Endothelial cell of umbilical vein (primary cell): Measurements from ENCODE around the gene DIP2B.

Source experiments
- FOS ChIP-seq: IDR thresholded peaks from 2 replicates; pipeline ENCODE4 v1.6.1; 2011; ENCODE audit warnings: mild to moderate bottlenecking, low read length, moderate library complexity, borderline replicate concordance; ENCODE audit not compliant: insufficient read depth
- JUN ChIP-seq: IDR thresholded peaks from 2 replicates; pipeline ENCODE4 v1.6.1; 2011; ENCODE audit warnings: borderline replicate concordance, low read depth; ENCODE audit not compliant: insufficient read length, insufficient read depth
- POLR2A ChIP-seq: IDR thresholded peaks from 2 replicates; pipeline ENCODE4 v1.6.1; 2012; ENCODE audit warnings: low read depth, mild to moderate bottlenecking, control low read depth, low read length
- POLR2AphosphoS5 ChIP-seq: IDR thresholded peaks from 2 replicates; pipeline ENCODE4 v1.6.1; 2012; ENCODE audit warnings: low read depth, mild to moderate bottlenecking, control low read depth, low read length, moderate library complexity; ENCODE audit not compliant: insufficient read depth
- TF ChIP-seq, protein P1 (sequence below), 2 donors: IDR thresholded peaks; 1 replicate in 1 of 2; 2 replicates in 1 of 2; pipeline ENCODE4 v1.5.1; 2011; ENCODE audit warnings: low read length in 2 of 2, mild to moderate bottlenecking in 2 of 2, moderate library complexity in 2 of 2, control low read depth in 1 of 2, inconsistent platforms in 1 of 2, low read depth in 1 of 2; ENCODE audit not compliant: insufficient read depth in 1 of 2; ENCODE audit errors: extremely low read depth in 1 of 2
- TF ChIP-seq, protein P2 (sequence below): IDR thresholded peaks from 2 replicates; pipeline ENCODE4 v1.6.1; 2011; ENCODE audit not compliant: insufficient read depth, insufficient read length

DNA sequence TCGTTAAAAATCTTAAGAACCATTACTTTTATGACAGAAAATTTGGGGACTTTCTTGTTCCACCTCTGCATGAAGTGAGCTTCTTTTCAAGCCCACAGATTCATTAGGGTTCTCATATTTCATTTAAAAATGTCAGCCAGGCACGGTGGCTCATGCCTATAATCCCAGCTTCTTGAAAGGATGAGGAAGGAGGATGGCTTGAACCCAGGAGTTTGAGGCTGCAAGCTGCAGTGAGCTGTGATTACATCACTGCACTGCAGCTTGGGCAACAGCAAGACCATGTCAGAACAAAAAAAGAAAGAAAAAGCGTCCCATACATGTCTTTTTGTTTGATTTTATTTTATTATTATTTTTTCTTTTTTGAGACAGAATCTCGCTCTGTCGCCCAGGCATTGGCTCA, 215.7 kb downstream of the DIP2B start:
- TF ChIP-seq, protein P1, sequence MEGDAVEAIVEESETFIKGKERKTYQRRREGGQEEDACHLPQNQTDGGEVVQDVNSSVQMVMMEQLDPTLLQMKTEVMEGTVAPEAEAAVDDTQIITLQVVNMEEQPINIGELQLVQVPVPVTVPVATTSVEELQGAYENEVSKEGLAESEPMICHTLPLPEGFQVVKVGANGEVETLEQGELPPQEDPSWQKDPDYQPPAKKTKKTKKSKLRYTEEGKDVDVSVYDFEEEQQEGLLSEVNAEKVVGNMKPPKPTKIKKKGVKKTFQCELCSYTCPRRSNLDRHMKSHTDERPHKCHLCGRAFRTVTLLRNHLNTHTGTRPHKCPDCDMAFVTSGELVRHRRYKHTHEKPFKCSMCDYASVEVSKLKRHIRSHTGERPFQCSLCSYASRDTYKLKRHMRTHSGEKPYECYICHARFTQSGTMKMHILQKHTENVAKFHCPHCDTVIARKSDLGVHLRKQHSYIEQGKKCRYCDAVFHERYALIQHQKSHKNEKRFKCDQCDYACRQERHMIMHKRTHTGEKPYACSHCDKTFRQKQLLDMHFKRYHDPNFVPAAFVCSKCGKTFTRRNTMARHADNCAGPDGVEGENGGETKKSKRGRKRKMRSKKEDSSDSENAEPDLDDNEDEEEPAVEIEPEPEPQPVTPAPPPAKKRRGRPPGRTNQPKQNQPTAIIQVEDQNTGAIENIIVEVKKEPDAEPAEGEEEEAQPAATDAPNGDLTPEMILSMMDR (IDR thresholded peaks at IDR 0.05; ENCODE audit: extremely low read depth in 1 of 2, insufficient read depth in 1 of 2, low read depth in 1 of 2, low read length in 2 of 2): no peak
- TF ChIP-seq POLR2AphosphoS5: no peak
- TF ChIP-seq, protein P2, sequence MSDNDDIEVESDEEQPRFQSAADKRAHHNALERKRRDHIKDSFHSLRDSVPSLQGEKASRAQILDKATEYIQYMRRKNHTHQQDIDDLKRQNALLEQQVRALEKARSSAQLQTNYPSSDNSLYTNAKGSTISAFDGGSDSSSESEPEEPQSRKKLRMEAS: no peak
- no peak for TF ChIP-seq POLR2A
- TF ChIP-seq JUN: no peak
- no peak for TF ChIP-seq FOS
